AG04450 (cell line): ENCODE measurements around the gene MEST. TPM values are rescaled to one million over a fixed set of nuclear protein-coding genes. Genes with fewer than 3 reads are reported as not detected.

ENCODE experiments used
- CTCF ChIA-PET: fragments of 300-600, 350-600 bp; formaldehyde crosslinking; extraction: SDS; loops from one replicate; lab custom pipeline; 2022; ENCODE audit warnings: antibody characterized with exemption, inconsistent platforms; lab: Charles Lee
- POLR2A ChIA-PET: fragments of 350-600 bp; formaldehyde crosslinking; extraction: SDS; loops from one replicate; lab custom pipeline; 2021; ENCODE audit warnings: antibody characterized with exemption, inconsistent platforms; lab: Yijun Ruan, JAX
- DNase-seq: peaks from one replicate; pipeline ENCODE4 v3.0.0-alpha.2; 2011; ENCODE audit warnings: low read depth, low spot score
- H3K27ac ChIP-seq: one replicate; pipeline ENCODE4 v1.5.1; 2012; ENCODE audit warnings: low read depth, low read length, control low read depth
- H3K27me3 ChIP-seq: one replicate; pipeline ENCODE4 v1.6.0; 2012; ENCODE audit warnings: low read length; ENCODE audit not compliant: control insufficient read depth, insufficient read depth
- H3K4me3 ChIP-seq: 2 replicates; pipeline ENCODE4 v1.5.1; 2011; ENCODE audit warnings: mild to moderate bottlenecking, low read depth, low read length, control low read depth
- H3K9me3 ChIP-seq: 2 replicates; pipeline ENCODE4 v1.5.1; 2012; ENCODE audit warnings: low read length; ENCODE audit not compliant: control insufficient read depth, insufficient read depth
- polyA plus RNA-seq: library from polyadenylated mRNA; depleted of rRNA; stranded (reverse); fragments of >200 nt; gene quantifications from 2 replicates; pipeline ENCODE4 v1.2.3, GENCODE V29; 2011
- TF ChIP-seq, protein P1 (sequence below): IDR thresholded peaks from 2 replicates; pipeline ENCODE4 v1.5.1; 2011; ENCODE audit warnings: low read depth, low read length, control low read depth, inconsistent platforms

MEST gene
- polyA plus RNA-seq, 1 experiment = 293 TPM

DNA sequence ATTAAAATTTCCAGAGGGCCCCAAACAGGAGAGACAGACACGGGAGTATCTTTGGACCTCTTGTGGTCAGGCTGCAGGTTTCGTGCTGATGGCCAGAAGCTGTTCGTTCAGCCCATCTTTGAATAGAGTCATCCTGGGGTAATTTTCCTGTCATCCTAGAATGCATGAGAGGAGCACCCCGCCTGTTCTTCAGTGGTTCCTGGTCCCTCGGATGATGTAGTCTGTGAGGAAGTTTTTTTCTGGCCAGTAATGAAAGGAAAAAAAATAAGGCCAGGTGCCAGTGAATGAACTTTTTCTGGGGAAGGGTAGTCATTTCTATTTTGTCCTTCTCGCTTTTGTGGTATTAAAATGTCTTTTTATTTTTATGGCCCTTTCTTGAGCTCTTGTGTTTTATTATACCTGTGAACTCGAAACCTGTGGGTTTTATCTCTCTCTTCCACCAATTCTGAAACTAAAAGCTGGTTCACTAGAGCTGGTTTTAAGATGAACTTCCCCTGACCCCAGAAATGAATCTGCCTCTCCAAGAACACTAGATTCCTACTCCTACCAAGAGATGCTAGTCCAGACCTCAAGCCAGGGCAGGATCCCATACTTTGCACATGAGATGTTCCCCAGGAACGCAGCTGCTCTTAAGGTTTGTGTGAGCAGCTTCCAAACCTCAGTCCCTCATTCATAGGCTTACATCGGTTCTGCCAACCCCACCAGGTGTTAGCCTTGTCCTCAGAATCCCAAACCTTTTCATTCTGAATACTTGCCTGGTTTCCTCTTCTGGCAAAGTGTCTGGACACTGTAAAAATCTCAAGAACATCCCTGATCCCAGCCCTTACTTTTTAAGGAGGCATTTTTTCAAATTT lies 15.4 kb upstream of the MEST start:
- TF ChIP-seq, protein P1, sequence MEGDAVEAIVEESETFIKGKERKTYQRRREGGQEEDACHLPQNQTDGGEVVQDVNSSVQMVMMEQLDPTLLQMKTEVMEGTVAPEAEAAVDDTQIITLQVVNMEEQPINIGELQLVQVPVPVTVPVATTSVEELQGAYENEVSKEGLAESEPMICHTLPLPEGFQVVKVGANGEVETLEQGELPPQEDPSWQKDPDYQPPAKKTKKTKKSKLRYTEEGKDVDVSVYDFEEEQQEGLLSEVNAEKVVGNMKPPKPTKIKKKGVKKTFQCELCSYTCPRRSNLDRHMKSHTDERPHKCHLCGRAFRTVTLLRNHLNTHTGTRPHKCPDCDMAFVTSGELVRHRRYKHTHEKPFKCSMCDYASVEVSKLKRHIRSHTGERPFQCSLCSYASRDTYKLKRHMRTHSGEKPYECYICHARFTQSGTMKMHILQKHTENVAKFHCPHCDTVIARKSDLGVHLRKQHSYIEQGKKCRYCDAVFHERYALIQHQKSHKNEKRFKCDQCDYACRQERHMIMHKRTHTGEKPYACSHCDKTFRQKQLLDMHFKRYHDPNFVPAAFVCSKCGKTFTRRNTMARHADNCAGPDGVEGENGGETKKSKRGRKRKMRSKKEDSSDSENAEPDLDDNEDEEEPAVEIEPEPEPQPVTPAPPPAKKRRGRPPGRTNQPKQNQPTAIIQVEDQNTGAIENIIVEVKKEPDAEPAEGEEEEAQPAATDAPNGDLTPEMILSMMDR = no peak
- CTCF ChIA-PET = no interaction called here

DNA sequence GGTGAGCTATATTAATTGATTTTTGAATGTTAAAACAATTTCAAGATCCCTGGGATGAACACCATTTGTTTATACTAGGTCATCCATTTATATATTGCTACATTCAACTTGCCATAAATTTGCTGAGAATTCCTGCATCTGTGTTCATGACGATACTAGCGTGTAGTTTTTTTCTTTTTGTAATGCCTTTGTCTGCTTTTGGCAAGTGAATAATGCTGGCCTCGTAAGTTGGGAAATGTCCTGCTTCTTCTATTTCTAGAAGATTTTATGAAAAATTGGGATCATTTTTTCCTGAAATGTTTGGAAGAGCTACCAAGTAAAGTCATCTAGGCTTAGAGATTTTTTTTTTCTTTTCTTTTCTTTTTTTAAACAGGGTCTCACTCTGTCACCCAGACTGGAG lies 12.9 kb upstream of the MEST start:
- TF ChIP-seq, protein P1 = no peak
- DNase-seq = no peak
- no peak overlapping the region for H3K4me3 ChIP-seq
- ChIA-PET CTCF (interaction anchor here (0.5 to 1.0 kb wide), 4 partner anchors 8 to 407 kb away, joined by 3 to 5 read pairs (median 3); no protein-coding TSS in a partner anchor), POLR2A (no interaction called here)
- H3K9me3 ChIP-seq = no peaks in the 10 kb centered on the region
- H3K27ac ChIP-seq = no peak overlapping the region
- H3K27me3 ChIP-seq = no peaks in the 10 kb centered on the region

More for the DNA sequence above, 15.4 kb upstream of the MEST start:
- Histone ChIP-seq H3K27ac (no peak overlapping the region), H3K9me3 (no peaks in the 10 kb centered on the region), H3K27me3 (no peaks in the 10 kb centered on the region), H3K4me3 (no peak overlapping the region)
- POLR2A ChIA-PET = no interaction called here
- no peak for DNase-seq

DNA sequence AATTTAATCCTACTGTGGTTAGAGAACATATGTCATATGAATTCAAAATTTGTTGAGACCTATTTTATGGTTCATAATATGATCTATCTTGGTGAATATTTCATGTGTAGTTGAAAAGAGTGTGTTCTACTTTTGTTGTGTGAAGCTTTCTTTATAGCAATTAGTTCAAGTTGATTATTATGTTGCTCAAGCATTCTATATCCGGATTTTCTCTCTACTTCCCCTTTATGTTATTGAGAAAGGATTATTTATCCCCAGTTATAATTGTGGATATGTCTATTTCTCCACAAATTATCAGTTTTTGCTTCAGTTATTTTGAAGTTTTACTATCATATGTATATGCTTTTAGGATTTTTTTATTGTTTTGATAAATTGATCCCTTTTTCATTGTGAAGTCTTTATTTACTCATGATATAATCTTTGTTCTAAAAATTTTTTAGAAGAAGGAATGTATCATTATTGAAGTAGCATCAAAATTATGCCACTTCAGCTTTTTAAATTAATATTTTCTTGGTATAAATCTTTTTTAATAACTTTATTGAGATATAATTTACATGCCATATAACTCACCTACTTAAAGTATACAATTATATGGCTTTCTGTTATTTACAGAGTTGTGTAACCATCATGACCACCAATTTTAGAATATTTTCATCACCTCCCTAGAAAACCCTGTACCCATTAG lies 12.0 kb upstream of the MEST start:
- DNase-seq = no peak
- H3K27me3 ChIP-seq = no peaks in the 10 kb centered on the region
- H3K27ac ChIP-seq = no peak overlapping the region
- CTCF ChIA-PET = interaction anchor here (1.0 kb wide), 2 partner anchors 20 to 408 kb away, joined by 3 read pairs; no protein-coding TSS in a partner anchor
- no peaks in the 10 kb centered on the region for H3K9me3 ChIP-seq
- no peak overlapping the region for H3K4me3 ChIP-seq
- TF ChIP-seq, protein P1 = no peak
- POLR2A ChIA-PET = no interaction called here

DNA sequence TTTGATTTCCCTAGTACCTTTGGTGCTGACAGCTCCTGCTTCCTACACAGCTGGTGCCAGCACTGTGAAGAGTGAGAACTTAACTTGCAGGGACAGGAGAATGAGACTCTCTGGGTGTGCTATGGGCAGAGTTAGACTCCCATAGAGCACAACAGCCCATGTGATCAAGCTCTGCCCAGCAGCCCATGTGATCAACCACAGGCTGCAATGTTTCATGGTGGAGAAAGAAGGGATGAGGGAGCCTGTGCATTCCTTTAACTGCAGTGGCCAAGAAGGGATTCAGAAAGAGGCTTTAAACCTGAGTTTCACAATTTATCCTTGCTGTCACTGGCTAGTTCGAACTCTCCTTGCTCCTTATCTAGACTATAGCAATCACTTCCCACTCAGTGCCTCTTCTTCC lies 10.0 kb upstream of the MEST start:
- TF ChIP-seq, protein P1 = no peak
- POLR2A ChIA-PET = no interaction called here
- Histone ChIP-seq H3K9me3 (peaks cover 5% of the 10 kb centered on the region; the same call in 1 of the 2 replicates), H3K27ac (no peak overlapping the region), H3K27me3 (no peaks in the 10 kb centered on the region), H3K4me3 (no peak overlapping the region)
- CTCF ChIA-PET = no interaction called here
- no peak for DNase-seq

DNA sequence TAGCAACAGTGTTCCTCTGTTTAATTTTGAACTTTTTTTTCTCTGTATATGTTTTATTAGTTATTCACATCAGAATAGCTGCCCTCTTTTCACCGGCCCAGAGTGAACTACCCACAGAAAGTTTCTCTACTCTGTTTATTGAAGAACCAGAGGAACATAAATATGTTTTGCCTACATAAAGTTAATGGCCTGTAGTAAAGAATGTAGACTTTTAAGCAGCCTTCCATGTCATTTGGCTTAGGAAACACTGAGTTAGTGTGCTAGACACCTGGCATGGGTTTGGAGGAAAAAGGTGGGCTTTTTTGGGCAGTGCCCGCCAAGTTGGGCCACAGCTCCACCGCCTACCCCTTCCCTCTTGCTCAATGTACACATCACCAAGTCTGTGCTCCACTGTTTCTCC lies 8.9 kb upstream of the MEST start:
- Histone ChIP-seq H3K27ac (no peak overlapping the region), H3K27me3 (no peaks in the 10 kb centered on the region), H3K9me3 (peaks cover 5% of the 10 kb centered on the region; the same call in 1 of the 2 replicates), H3K4me3 (no peak overlapping the region)
- CTCF ChIA-PET = no interaction called here
- POLR2A ChIA-PET = no interaction called here
- DNase-seq = no peak
- TF ChIP-seq, protein P1 = no peak
